ENCODE measurements around the gene NAPG. TPM values are rescaled to one million over a fixed set of nuclear protein-coding genes. Genes with fewer than 3 reads are reported as not detected.

Gene NAPG
- total and polyA plus RNA-seq, 12 donors = 14.3 to 49.9 (median 36.1) TPM

- H3K27me3 ChIP-seq = no peaks in the 10 kb centered on the region
- ATAC-seq (no peak), DNase-seq (no peak)
- intact Hi-C loops (cut with DNase I) = no loop called here
- no peaks in the 10 kb centered on the region for H3K36me3 ChIP-seq
- no peak overlapping the region for H3K27ac ChIP-seq
- 61 to 77% methylated on average over 2 of the region's 2 CpGs for WGBS, 2 donors
- no peaks in the 10 kb centered on the region for H3K9me3 ChIP-seq
- H3K4me1 ChIP-seq = no peaks in the 10 kb centered on the region
- H3K4me3 ChIP-seq = no peak overlapping the region
- no peak for TF ChIP-seq CTCF (IDR thresholded peaks at IDR 0.05)
Observed at GRCh38 chr18:10495936-10496335, 29.9 kb upstream of the NAPG start.

GRCh38 chr18:10497206-10497749, 28.5 kb upstream of the NAPG start:
- no peak for TF ChIP-seq CTCF (IDR thresholded peaks at IDR 0.05)
- Histone ChIP-seq H3K36me3 (no peaks in the 10 kb centered on the region), H3K27ac (no peak overlapping the region), H3K27me3 (no peaks in the 10 kb centered on the region), H3K9me3 (no peaks in the 10 kb centered on the region), H3K4me1 (no peaks in the 10 kb centered on the region), H3K4me3 (no peak overlapping the region)
- no peak for ATAC-seq
- no peak for DNase-seq
- intact Hi-C loops (cut with DNase I) = no loop called here

GRCh38 chr18:10499230-10499629, 26.6 kb upstream of the NAPG start:
- intact Hi-C loops (cut with DNase I) = no loop called here
- no peak for DNase-seq
- Histone ChIP-seq H3K9me3 (peaks cover 0 to 11% (median 0%) of the 10 kb centered on the region in 11 donors), H3K27ac (no peak overlapping the region), H3K4me1 (no peaks in the 10 kb centered on the region), H3K4me3 (no peak overlapping the region), H3K27me3 (no peaks in the 10 kb centered on the region), H3K36me3 (no peaks in the 10 kb centered on the region)
- TF ChIP-seq CTCF (IDR thresholded peaks at IDR 0.05) = no peak
- ATAC-seq = no peak
- 81 to 86% methylated on average over 6 of the region's 6 CpGs for WGBS, 2 donors

GRCh38 chr18:10500038-10500437, 25.8 kb upstream of the NAPG start:
- Histone ChIP-seq H3K27ac (no peak overlapping the region), H3K4me3 (no peak overlapping the region), H3K9me3 (peaks cover 0 to 19% (median 4%) of the 10 kb centered on the region in 11 donors), H3K4me1 (no peaks in the 10 kb centered on the region), H3K27me3 (no peaks in the 10 kb centered on the region), H3K36me3 (no peaks in the 10 kb centered on the region)
- intact Hi-C loops (cut with DNase I) = no loop called here
- no peak for ATAC-seq
- DNase-seq = no peak
- 48 to 75% methylated on average over 2 of the region's 2 CpGs for WGBS, 2 donors
- TF ChIP-seq CTCF (IDR thresholded peaks at IDR 0.05) = no peak

Measured in heart right ventricle (tissue), 16 donors.